ENCODE measurements around the gene PLXNA4.

The PLXNA4 gene

GRCh38 chr7:132376361-132377013 lies 199.8 kb downstream of the PLXNA4 start:
- TF ChIP-seq TAF1 (IDR thresholded peaks at IDR 0.05; ENCODE audit: borderline replicate concordance, insufficient read depth, low read length) (no peak), REST (IDR thresholded peaks at IDR 0.05; ENCODE audit: insufficient read depth in 1 of 2, low read depth in 2 of 2, low read length in 2 of 2) (no peak), FOXP2 (optimal IDR thresholded peaks at IDR 0.05; ENCODE audit: borderline replicate concordance, extremely low read depth, extremely low read length, insufficient read depth) (no peak), SIN3A (IDR thresholded peaks at IDR 0.05; ENCODE audit: borderline replicate concordance, insufficient read depth, low read length) (no peak), POLR2AphosphoS5 (IDR thresholded peaks at IDR 0.05; ENCODE audit: low read depth, low read length) (no peak)

- TF ChIP-seq SIN3A (IDR thresholded peaks at IDR 0.05; ENCODE audit: borderline replicate concordance, insufficient read depth, low read length) (no peak), TAF1 (IDR thresholded peaks at IDR 0.05; ENCODE audit: borderline replicate concordance, insufficient read depth, low read length) (no peak), FOXP2 (optimal IDR thresholded peaks at IDR 0.05; ENCODE audit: borderline replicate concordance, extremely low read depth, extremely low read length, insufficient read depth) (no peak), POLR2AphosphoS5 (IDR thresholded peaks at IDR 0.05; ENCODE audit: low read depth, low read length) (no peak), REST (IDR thresholded peaks at IDR 0.05; ENCODE audit: insufficient read depth in 1 of 2, low read depth in 2 of 2, low read length in 2 of 2) (no peak)
These were observed 202.4 kb downstream of the PLXNA4 start for GRCh38 chr7:132373879-132374278.

- TF ChIP-seq REST (IDR thresholded peaks at IDR 0.05; ENCODE audit: insufficient read depth in 1 of 2, low read depth in 2 of 2, low read length in 2 of 2): no peak
- no peak for TF ChIP-seq TAF1 (IDR thresholded peaks at IDR 0.05; ENCODE audit: borderline replicate concordance, insufficient read depth, low read length)
- TF ChIP-seq FOXP2 (optimal IDR thresholded peaks at IDR 0.05; ENCODE audit: borderline replicate concordance, extremely low read depth, extremely low read length, insufficient read depth): no peak
- no peak for TF ChIP-seq SIN3A (IDR thresholded peaks at IDR 0.05; ENCODE audit: borderline replicate concordance, insufficient read depth, low read length)
- TF ChIP-seq POLR2AphosphoS5 (IDR thresholded peaks at IDR 0.05; ENCODE audit: low read depth, low read length): no peak
These were observed 203.2 kb downstream of the PLXNA4 start for GRCh38 chr7:132373041-132373440.

- no peak for TF ChIP-seq TAF1 (IDR thresholded peaks at IDR 0.05; ENCODE audit: borderline replicate concordance, insufficient read depth, low read length)
- TF ChIP-seq REST (IDR thresholded peaks at IDR 0.05; ENCODE audit: insufficient read depth in 1 of 2, low read depth in 2 of 2, low read length in 2 of 2): no peak
- TF ChIP-seq POLR2AphosphoS5 (IDR thresholded peaks at IDR 0.05; ENCODE audit: low read depth, low read length): no peak
- no peak for TF ChIP-seq FOXP2 (optimal IDR thresholded peaks at IDR 0.05; ENCODE audit: borderline replicate concordance, extremely low read depth, extremely low read length, insufficient read depth)
- TF ChIP-seq SIN3A (IDR thresholded peaks at IDR 0.05; ENCODE audit: borderline replicate concordance, insufficient read depth, low read length): no peak
These were observed 204.3 kb downstream of the PLXNA4 start for GRCh38 chr7:132371948-132372347.
